Activated T-cell treated with anti-CD3 and anti-CD28 coated beads for 1 hour (primary cell): Measurements from ENCODE around the gene DDX10.
"Not testable (repeated sequence)": the region's sequence is repeated elsewhere in the genome, so short reads cannot be mapped to it uniquely, and the experiment has no call there.

Source experiments
- DNase-seq: peaks from one replicate; pipeline ENCODE4 v3.0.0-alpha.2; 2020; ENCODE audit warnings: low read depth

DDX10 gene

GRCh38 chr11:108823960-108824359 is 159.1 kb downstream of the DDX10 start:
- not testable (repeated sequence) for DNase-seq

DNA sequence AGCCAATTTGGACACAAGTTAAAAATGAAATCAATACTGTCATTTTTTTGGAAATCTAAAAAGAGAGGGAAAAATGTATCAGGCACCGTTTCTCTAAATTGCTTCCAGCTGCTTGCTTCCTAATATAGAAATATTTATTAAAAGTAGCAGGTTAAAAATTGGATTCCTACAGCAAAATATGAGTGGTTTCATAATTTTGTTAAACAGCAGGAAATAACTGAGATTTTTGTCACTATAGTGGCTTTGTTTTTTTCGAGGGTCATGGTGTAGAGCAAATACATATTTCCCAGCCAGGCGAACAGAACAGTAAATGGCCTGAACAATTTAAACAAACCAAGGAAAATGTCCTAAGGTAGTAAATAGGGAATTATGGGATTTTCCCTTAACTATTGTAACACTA is 159.7 kb downstream of the DDX10 start:
- no peak for DNase-seq

- no peak for DNase-seq
These were observed 160.5 kb downstream of the DDX10 start for GRCh38 chr11:108825381-108825780.

GRCh38 chr11:108826136-108826535 is 161.3 kb downstream of the DDX10 start:
- no peak for DNase-seq

DNA sequence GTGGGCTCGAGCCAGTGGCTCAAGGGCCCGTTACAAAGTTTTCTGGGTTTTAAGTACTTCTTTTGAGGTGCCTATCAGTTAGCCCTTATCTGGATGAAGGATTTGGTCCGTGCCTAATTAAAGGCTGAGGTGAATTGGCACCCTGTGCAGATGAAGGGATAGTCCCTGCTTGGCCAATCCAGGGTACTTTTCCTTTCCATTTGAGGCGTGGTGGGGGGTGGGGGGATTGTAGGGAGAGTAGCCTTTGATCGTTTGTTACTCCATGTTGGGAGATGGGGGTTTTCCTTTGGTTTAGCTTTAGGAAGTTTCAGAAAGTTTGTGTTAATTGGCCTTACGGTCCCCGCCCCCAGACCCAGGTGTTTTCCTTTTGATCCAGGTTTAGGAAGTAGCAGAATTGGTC is 170.8 kb downstream of the DDX10 start:
- DNase-seq, result no peak

DNA sequence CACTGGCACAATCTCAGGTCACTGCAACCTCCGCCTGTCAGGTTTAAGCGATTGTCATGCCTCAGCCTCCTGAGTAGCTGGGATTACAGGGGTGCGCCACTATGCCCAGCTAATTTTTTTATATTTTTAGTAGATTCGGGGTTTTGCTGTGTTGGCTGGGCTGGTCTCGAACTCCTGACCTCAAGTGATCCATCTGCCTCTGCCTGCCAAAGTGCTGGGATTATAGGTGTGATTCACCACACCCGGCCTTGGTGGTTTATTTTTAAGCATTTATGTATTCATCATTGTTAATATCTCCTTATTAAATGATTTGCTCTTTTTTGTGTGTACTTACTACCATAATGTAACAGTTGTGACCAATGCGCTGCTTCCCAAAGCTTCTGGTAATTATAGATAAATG is 171.7 kb downstream of the DDX10 start:
- no peak for DNase-seq

DNA sequence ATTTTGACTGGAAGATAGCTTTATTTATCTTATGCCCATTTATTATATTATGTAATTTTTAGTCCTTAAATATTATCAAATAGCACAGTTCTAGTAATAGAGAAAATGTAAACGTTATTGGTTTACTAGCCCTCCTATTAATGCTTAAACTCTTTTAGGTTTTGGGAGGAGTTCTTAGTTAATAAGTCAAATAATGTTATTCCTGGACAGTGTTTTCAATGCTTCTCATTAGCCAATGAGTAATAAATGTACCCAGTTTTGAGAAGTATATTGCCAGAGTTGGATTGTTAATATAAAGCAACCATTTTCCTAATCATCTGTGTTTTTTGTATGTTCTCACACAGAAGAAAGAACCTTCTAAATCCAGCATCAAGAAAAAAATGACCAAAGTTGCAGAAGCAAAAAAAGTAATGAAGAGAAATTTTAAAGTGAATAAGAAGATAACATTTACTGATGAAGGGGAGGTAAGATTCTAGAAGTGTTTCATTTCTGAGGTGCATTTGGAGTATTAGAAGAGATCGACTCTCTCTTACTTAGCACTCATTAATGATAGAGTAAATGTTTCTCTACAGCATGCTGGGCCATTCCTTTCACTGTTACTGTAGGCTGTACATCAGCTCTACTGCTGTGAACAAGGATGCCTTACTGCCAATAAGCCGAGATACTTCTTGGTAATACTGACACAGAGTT is 173.4 kb downstream of the DDX10 start:
- no peak for DNase-seq

DNA sequence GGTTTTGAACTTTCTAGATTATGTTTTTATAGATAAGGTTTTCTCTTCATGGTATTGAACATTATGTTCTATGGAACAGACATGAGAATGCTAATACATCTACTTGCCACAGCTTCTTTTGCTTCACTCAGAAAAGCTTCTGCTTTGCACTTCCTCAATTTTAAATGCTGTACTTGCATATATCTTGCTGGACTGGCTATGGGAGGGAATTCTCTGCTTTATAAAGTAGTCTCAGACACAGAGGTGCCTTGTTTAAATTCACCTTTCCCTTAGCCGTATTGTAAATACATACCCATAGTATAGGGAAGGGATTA is 173.9 kb downstream of the DDX10 start:
- no peak for DNase-seq

DNA sequence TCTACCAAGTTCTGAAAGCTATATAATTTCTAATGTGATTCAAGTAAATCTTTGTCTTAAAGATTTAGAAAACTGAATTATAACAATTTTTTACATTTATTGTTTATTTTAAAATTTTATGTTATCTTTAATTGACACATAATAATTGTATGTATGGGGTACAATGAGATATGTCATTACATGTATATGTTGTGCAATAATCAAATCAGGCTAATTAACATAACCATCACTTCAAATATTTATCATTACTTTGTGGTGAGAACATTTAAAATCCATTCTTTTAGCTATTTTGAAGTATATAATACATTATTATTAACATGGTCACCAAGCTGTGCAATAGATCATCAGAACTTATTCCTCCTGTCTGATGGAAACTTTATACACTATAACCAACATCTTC is 181.1 kb downstream of the DDX10 start:
- DNase-seq, result no peak

DNA sequence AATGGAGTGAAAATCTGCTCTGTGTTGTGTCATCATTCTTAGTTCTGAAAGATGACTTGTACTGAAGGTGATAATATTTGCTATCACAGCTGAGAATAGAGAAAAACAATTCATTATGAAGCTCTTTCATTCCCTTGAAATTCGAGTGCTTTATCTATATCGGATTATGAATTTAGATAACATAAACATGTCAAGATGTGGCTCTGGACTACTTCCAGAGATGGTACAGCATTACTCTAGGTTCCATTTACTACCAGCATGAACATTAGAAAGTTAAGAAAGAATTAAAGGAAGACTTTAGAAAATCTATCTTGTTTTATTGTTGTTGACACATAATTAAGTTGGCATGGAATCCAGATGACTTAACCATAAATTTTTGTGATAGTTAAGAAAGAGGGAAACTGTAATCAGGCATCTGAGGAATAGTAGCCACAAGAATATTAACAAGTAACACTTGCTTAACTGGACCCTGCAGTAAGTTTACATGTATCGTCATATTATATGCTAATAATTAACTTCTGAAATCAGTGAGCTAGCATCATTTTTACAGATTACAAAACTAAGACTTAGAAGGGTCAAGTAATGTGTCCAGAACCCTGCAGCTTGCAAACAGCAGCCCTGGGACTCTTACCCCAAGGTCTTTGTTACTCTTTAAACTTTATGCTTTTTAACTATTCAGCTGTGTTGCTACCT is 182.6 kb downstream of the DDX10 start:
- no peak for DNase-seq

GRCh38 chr11:108851781-108852180 is 186.9 kb downstream of the DDX10 start:
- DNase-seq, result no peak

- DNase-seq, result no peak
These were observed 187.8 kb downstream of the DDX10 start for GRCh38 chr11:108852701-108853100.

GRCh38 chr11:108853151-108853550 is 188.3 kb downstream of the DDX10 start:
- no peak for DNase-seq

DNA sequence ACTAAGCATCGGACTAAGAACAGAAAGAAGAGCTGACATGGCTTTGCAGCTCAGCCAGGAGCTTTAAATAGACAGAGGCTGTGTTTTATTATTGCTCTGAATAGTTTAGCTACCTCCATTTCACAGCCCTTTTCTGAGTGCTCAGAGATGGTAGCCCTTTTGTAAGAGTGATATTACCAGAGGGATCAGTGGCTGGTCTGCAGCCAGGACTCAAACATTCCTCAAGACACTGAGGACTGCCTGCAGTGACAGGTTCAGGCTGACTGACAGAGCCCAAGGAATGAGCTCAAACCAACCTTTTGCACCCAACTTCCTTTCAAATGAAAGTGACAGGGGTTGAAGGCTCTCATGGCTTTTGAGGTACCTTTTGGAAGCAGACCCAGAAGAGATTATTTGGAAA is 189.0 kb downstream of the DDX10 start:
- no peak for DNase-seq

DNA sequence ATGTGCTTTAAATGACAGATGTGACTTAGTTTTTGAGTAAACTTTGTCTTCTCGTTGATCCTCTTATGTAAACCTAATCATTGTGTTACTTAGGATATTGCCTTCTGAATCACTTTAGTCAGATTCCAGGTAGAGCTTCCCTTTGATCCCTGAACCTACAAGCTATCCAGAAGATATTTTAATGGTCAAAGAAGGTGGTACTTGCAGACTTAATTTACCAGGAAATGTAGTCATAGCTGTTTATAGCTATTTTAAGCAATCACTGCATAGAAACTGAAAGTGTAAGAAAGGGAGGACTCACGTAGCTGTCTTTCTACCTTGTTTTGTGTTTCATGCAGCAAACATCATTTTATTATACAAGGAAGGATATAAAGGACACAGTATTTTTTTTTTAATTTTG is 189.5 kb downstream of the DDX10 start:
- DNase-seq, result no peak

GRCh38 chr11:108857382-108857781 is 192.5 kb downstream of the DDX10 start:
- no peak for DNase-seq

DNA sequence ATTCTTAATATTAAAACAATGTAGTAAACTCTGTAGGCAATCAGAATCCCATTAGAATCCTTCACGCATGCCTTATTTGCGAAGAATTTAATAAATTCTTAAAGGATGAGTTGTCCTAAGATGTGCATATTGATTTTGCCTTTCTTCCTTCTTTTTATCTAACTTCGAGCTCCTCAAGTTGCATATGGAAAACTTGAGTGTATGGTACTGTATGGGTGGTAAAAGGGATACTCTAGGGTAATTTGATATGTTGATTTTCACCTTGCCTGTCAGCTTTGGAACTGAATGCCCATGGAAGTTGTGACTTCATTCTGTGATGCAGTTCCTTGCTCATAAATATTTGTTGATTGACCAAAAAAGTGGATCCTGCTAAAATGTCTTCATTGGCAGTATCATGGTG is 193.8 kb downstream of the DDX10 start:
- DNase-seq, result no peak

- no peak for DNase-seq
These were observed 194.6 kb downstream of the DDX10 start for GRCh38 chr11:108859510-108859909.

DNA sequence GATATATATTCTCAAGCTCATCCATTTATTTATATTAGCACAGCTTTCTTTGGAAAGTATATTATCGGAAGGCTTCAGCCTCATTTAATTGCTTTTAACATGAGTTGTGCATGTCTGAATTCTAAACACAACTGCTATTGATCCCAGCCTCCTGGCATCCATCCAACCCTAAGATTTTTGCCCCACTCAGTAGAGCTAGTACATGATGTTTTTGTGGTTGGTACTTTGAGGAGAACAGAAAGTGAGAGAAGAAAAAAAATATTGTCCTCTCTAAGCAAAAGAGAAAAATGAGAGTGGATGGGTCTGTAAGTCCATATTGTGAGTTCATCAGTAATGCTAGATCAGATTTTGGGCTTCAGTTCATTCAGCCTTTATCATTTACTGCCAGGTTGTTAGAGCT is 198.7 kb downstream of the DDX10 start:
- DNase-seq, result no peak

DNA sequence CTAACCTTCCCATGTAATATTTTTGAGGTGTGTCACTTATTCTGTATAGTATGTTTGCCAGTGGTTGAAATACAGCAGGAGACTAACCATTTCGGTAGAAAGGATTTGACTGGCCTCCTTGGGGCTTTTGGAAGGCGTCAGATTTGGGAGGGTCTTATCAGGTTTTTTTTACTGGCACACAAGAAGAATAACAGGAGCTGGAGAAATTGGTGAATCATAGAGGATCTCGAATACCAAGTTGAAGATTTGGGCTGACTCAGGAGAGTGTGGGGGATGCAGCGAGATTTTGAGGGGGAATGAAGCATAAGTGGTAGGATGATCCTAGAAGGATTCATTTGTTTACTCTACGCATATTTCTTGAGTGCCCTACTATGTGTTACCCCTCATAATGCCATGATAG is 200.5 kb downstream of the DDX10 start:
- no peak for DNase-seq

DNA sequence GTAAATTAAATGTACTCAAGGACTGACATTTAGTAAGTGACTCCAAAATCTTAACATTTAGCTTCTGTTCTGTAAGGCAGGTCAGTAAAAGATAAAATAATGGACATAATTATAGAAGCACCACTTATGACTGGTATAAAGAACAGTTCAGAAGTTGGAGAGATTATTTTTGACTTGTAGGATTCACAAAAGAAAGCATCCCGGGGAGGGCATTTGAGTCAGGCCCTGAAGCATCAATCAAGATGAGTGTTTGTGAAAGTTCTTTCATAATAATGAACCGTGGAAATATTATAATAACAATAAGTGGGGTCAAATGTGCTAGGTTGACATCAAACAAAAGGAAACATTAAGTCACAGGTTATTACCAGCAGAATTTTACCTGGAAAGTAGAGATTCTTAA is 201.9 kb downstream of the DDX10 start:
- no peak for DNase-seq

GRCh38 chr11:108870373-108871020 is 205.6 kb downstream of the DDX10 start:
- DNase-seq, result no peak

DNA sequence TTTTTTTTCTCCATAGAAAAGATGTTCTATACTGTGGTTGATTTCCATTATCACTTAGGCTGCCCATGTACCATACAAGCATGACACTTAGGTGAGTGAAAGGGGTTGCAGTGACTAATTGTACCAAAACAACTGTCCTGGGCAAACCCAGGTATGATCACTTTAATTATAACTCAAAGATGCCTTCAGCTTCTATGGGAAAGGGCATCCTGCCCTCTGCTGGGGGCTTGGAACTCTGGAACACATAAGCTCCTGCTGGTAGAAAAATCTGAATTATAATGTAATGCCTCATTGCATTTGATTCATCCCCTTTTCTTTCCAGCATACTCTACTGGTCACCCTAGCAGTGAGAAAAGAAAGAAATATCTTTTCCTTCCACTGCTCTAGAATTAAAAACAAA is 206.3 kb downstream of the DDX10 start:
- no peak for DNase-seq

DNA sequence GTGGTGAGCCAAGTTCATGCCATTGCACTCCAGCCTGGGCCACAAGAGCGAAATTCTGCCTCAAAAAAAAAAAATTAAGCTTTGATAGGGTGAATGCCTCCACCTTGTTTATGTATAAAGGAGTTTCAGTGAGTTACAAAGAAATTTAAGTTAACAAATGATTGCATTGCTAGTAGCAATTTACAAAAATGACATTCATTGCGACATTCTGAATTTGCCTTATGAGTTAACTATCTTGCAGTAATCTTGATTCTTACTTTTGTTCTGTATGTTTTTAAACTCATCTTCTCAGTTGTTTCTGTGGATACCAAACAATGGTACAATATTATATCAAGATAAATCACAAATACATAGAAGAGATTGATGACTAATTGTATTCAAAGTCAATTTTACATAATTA is 207.0 kb downstream of the DDX10 start:
- DNase-seq, result no peak
